Keratinocyte (primary cell): ENCODE data around the gene ACACA.

Experiments used
- CTCF ChIP-seq, 3 experiments: IDR thresholded peaks in 1 of 3; conservative IDR thresholded peaks in 1 of 3; optimal IDR thresholded peaks in 1 of 3; 2 replicates in 2 of 3; 3 replicates in 1 of 3; pipeline versions ENCODE3 to v1.5.1; 2011; ENCODE audit warnings: low read length in 3 of 3, mild to moderate bottlenecking in 3 of 3, moderate library complexity in 2 of 3, control low read depth in 1 of 3, inconsistent platforms in 1 of 3; ENCODE audit not compliant: insufficient read depth in 2 of 3; ENCODE audit errors: extremely low read depth in 1 of 3
- EZH2 ChIP-seq: IDR thresholded peaks from one replicate; pipeline ENCODE4 v1.6.1; 2012; ENCODE audit warnings: inconsistent platforms, mild to moderate bottlenecking, low read length, moderate library complexity

- TF ChIP-seq CTCF (optimal IDR thresholded peaks at IDR 0.05 in 1 of 3, IDR thresholded peaks at IDR 0.05 in 1 of 3, conservative IDR thresholded peaks at IDR 0.05 in 1 of 3; ENCODE audit: extremely low read depth in 1 of 3, insufficient read depth in 2 of 3, low read length in 3 of 3) (no peak), EZH2 (no peak)
Observed at GRCh38 chr17:37368577-37368976, 38.1 kb downstream of the ACACA start.
